ENCODE data around the gene SERPINB1.

DNA sequence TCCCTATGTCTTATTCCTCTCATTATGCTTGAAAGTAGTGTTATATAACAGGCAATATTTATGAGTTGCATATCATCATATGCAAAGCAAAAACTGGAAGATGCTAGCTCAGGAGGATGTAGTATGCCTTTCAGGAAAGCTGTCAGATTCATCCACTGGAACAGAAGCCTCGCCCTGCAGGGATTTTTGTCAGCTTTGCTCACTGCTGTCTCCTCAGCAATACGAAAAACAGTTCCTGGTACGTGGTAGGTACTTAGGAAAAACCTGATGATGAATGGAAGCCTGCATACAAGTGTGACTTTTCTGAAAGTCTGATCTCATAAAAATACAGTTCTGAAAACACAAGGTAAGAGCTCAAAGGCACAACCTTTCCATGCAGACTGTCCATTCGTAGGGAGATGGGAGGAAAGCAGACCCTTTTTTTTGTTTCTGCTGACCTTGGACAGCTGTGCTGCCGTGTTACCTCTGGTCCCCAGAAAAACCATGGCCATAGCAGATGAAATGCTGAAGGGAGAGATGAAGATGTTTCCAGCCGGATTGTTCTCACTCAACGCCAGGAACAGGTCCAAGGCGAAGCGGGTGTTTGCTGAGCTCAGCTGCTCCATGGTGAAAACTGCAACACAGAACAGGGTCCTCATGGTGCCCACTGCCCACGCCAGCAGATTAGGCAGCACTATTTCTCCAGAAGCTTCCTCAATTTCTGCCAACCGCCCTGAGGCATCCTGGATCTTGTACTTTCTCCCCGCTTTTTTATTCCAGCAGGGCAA, 1.5 kb downstream of the SERPINB1 start:
- TF ChIP-seq, protein P1, sequence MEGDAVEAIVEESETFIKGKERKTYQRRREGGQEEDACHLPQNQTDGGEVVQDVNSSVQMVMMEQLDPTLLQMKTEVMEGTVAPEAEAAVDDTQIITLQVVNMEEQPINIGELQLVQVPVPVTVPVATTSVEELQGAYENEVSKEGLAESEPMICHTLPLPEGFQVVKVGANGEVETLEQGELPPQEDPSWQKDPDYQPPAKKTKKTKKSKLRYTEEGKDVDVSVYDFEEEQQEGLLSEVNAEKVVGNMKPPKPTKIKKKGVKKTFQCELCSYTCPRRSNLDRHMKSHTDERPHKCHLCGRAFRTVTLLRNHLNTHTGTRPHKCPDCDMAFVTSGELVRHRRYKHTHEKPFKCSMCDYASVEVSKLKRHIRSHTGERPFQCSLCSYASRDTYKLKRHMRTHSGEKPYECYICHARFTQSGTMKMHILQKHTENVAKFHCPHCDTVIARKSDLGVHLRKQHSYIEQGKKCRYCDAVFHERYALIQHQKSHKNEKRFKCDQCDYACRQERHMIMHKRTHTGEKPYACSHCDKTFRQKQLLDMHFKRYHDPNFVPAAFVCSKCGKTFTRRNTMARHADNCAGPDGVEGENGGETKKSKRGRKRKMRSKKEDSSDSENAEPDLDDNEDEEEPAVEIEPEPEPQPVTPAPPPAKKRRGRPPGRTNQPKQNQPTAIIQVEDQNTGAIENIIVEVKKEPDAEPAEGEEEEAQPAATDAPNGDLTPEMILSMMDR (IDR thresholded peaks at IDR 0.05), result no peak
- no peak for TF ChIP-seq POLR2A (IDR thresholded peaks at IDR 0.05)

All from esophagus squamous epithelium (tissue), 4 donors.